Esophagus muscularis mucosa (tissue), 4 donors: ENCODE measurements around the gene SLC8A1. TPM values are rescaled to one million over a fixed set of nuclear protein-coding genes. Genes with fewer than 3 reads are reported as not detected.

ENCODE experiments used
- DNase-seq: peaks from one replicate; pipeline ENCODE4 v3.0.0-alpha.2; 2017; ENCODE audit errors: extremely low spot score
- H3K27ac ChIP-seq, 4 donors: fragments of 200-600 bp; sonication (generic); replicated peaks in 1 of 4; 1 replicate in 3 of 4; 2 replicates in 1 of 4; pipeline ENCODE4 v1.5.1; 2016 to 2019; ENCODE audit warnings: mild to moderate bottlenecking in 1 of 4
- H3K27me3 ChIP-seq, 4 donors: fragments of 200-600 bp; sonication (generic); one replicate each; pipeline versions ENCODE4 v1.5.1 to v1.6.0; 2016 to 2019
- H3K36me3 ChIP-seq, 4 donors: fragments of 200-600 bp; sonication (generic); one replicate each; pipeline ENCODE4 v1.5.1; 2016 to 2019
- H3K4me1 ChIP-seq, 4 donors: fragments of 200-600 bp; sonication (generic); one replicate each; pipeline ENCODE4 v1.5.1; 2016 to 2019
- H3K4me3 ChIP-seq, 4 donors: fragments of 200-600 bp; sonication (generic); 1 replicate in 2 of 4; 2 replicates in 2 of 4; pipeline ENCODE4 v1.5.1; 2016 to 2019; ENCODE audit warnings: mild to moderate bottlenecking in 4 of 4, moderate library complexity in 1 of 4
- H3K9me3 ChIP-seq, 4 donors: fragments of 200-600 bp; sonication (generic); 1 replicate in 3 of 4; 2 replicates in 1 of 4; pipeline ENCODE4 v1.5.1; 2016 to 2019
- CTCF ChIP-seq, 3 experiments: fragments of 200-600 bp in 2 of 3; fragments of 450-650 bp in 1 of 3; sonication (generic) in 2 of 3; IDR thresholded peaks; one replicate each; pipeline ENCODE4 v1.5.1; 2017 to 2019; ENCODE audit warnings: antibody characterized with exemption in 3 of 3, mild to moderate bottlenecking in 2 of 3, moderate library complexity in 1 of 3
- EP300 ChIP-seq: sonication (generic); formaldehyde crosslinking; IDR thresholded peaks from one replicate; pipeline ENCODE4 v1.6.1; 2017; ENCODE audit warnings: antibody characterized with exemption
- POLR2A ChIP-seq: fragments of 450-650 bp; IDR thresholded peaks from one replicate; pipeline ENCODE4 v1.6.1; 2017; ENCODE audit warnings: antibody characterized with exemption, moderate library complexity, mild to moderate bottlenecking, low read depth
- POLR2AphosphoS5 ChIP-seq, 2 donors: sonication (generic); formaldehyde crosslinking; IDR thresholded peaks; one replicate each; pipeline ENCODE4 v1.6.1; 2017; ENCODE audit warnings: antibody characterized with exemption in 2 of 2
- WGBS: methylation state at CpG from one replicate; pipeline ENCODE4 v1.1.5; 2018; 5-methylcytosine and 5-hydroxymethylcytosine counted together
- intact Hi-C: fragments of 100-400 bp; cut with DNase I; formaldehyde crosslinking; loops from one replicate; pipeline ENCODE4 v1.15.1; 2023
- total RNA-seq, 4 donors: library from RNA; depleted of rRNA; stranded (reverse); fragments of >200 nt; gene quantifications; one replicate each; pipeline versions ENCODE4 v1.1.0 to v1.2.1, GENCODE V29; 2016

The SLC8A1 gene
- total RNA-seq, 4 donors from 2014 or later: 105 to 166 (median 157) TPM

DNA sequence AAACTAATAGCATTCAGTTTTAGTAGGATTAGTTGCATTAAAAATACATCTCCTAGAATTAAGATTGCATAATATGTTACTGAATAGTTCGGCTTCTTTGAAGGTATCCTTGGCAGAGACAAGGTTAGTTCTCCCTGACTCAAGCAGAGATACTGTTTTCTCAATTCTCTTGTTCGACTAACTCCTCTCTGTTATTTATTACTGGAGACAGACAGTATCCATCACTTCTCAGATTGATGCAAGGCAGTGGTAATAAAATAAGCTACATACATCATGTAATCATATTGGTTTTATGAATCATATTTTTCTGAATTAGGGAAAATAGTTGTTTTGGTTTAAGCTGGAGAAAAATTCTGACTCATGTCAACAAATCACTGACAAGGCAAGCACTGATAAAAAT, 134.8 kb downstream of the SLC8A1 start:
- intact Hi-C loops: no loop called here
- Histone ChIP-seq H3K9me3 (peaks cover 5 to 13% (median 8%) of the 10 kb centered on the region in 4 donors), H3K27ac (peak overlapping the region in 3 of 4 donors; percentile 21 to 40 (median 28)), H3K36me3 (no peaks in the 10 kb centered on the region), H3K4me3 (no peak overlapping the region), H3K27me3 (no peaks in the 10 kb centered on the region), H3K4me1 (peaks cover 23 to 35% (median 26%) of the 10 kb centered on the region in 4 donors)
- no peak for TF ChIP-seq CTCF (IDR thresholded peaks at IDR 0.05)
- no peak for TF ChIP-seq EP300
- 47% methylated on average over 2 of the region's 2 CpGs for WGBS
- no peak for DNase-seq

GRCh38 chr2:40316620-40317019, 135.3 kb downstream of the SLC8A1 start:
- Histone ChIP-seq H3K27me3 (no peaks in the 10 kb centered on the region), H3K9me3 (peaks cover 5 to 13% (median 8%) of the 10 kb centered on the region in 4 donors), H3K4me1 (peaks cover 23 to 35% (median 26%) of the 10 kb centered on the region in 4 donors), H3K4me3 (no peak overlapping the region), H3K27ac (peak overlapping the region; percentile 10 to 40 (median 23)), H3K36me3 (no peaks in the 10 kb centered on the region)
- no peak for DNase-seq
- no peak for TF ChIP-seq POLR2A
- no peak for TF ChIP-seq EP300
- TF ChIP-seq POLR2AphosphoS5 (IDR thresholded peaks at IDR 0.05): no peak
- no peak for TF ChIP-seq CTCF (IDR thresholded peaks at IDR 0.05)
- WGBS: 46% methylated on average over 1 of the region's 1 CpG
- intact Hi-C loops: no loop called here

DNA sequence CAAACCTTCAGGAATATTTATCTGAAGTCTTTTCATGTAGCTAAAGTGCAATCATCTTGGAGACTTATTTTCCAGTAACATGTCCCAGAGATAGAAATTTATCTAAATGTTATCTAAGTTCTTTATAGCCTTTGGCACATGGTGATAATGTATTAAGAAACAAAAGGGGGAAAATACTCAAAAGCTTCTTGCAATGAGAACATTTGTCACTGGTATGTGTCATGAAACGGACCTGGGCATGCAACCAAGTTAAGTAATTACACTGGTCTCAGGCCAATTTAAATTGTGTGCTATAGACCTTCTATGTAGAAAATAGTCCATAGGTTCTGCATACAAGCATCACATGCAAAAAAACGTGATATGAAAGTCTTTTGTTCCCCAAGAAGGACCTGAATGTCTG, 136.2 kb downstream of the SLC8A1 start:
- DNase-seq: no peak
- peak overlapping the region in 1 of 4 donors; percentile 40 for H3K27ac ChIP-seq

GRCh38 chr2:40311026-40311425, 140.9 kb downstream of the SLC8A1 start:
- no peak for DNase-seq
- peaks cover 8 to 15% (median 14%) of the 10 kb centered on the region in 4 donors for H3K4me1 ChIP-seq
- WGBS: 77% methylated on average over 2 of the region's 2 CpGs
- H3K9me3 ChIP-seq: peaks cover 5 to 13% (median 8%) of the 10 kb centered on the region in 4 donors
- H3K27me3 ChIP-seq: no peaks in the 10 kb centered on the region
- intact Hi-C loops: no loop called here
- no peak overlapping the region for H3K4me3 ChIP-seq
- no peak overlapping the region for H3K27ac ChIP-seq
- TF ChIP-seq POLR2A: no peak
- TF ChIP-seq EP300: no peak
- TF ChIP-seq CTCF (IDR thresholded peaks at IDR 0.05): no peak
- no peaks in the 10 kb centered on the region for H3K36me3 ChIP-seq

More for the DNA sequence above, 136.2 kb downstream of the SLC8A1 start:
- Histone ChIP-seq H3K4me1 (peaks cover 23 to 35% (median 26%) of the 10 kb centered on the region in 4 donors), H3K9me3 (peaks cover 5 to 13% (median 8%) of the 10 kb centered on the region in 4 donors), H3K36me3 (no peaks in the 10 kb centered on the region), H3K27me3 (no peaks in the 10 kb centered on the region), H3K4me3 (no peak overlapping the region)
- 37% methylated on average over 2 of the region's 2 CpGs for WGBS
- intact Hi-C loops: no loop called here
- TF ChIP-seq POLR2AphosphoS5 (IDR thresholded peaks at IDR 0.05): no peak
- no peak for TF ChIP-seq CTCF (IDR thresholded peaks at IDR 0.05)
- TF ChIP-seq POLR2A: no peak
- TF ChIP-seq EP300: no peak

DNA sequence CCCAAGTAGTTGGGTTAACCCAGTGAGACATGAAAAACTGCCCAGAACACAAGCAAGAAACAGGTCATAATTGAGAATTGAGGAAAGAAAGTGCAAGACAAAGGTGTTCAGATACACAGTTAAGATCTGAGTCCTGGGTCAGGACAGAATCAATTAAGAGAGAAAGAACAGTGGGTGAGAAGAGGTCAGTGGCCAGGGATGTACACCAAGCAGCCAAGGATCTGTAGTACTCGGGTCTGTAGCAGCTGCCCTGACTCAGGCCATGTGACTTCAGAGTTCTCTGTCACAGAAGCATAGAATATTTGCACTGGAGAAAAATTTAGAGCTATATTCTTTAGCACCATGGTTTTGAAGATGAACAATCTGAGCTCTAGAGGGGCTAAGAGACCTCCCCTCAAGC, 141.6 kb downstream of the SLC8A1 start:
- Histone ChIP-seq H3K36me3 (no peaks in the 10 kb centered on the region), H3K4me3 (no peak overlapping the region), H3K4me1 (peaks cover 10 to 15% (median 14%) of the 10 kb centered on the region in 4 donors), H3K9me3 (peaks cover 5 to 13% (median 8%) of the 10 kb centered on the region in 4 donors), H3K27ac (no peak overlapping the region), H3K27me3 (no peaks in the 10 kb centered on the region)
- TF ChIP-seq POLR2AphosphoS5 (IDR thresholded peaks at IDR 0.05) (no peak), POLR2A (no peak), EP300 (no peak), CTCF (IDR thresholded peaks at IDR 0.05) (no peak)
- DNase-seq: no peak
- 88% methylated on average over 1 of the region's 1 CpG for WGBS
- intact Hi-C loops: no loop called here
